K562 (cell line): Measurements from ENCODE around the gene TMEM167B. TPM values are rescaled to one million over a fixed set of nuclear protein-coding genes. Genes with fewer than 3 reads are reported as not detected.
A peak's percentile ranks its signal among the peaks of the same experiment; 100 is the strongest.

ENCODE experiments used
- CBFA2T3 ChIP-seq: fragments of 450-650 bp; IDR thresholded peaks from 2 replicates; pipeline ENCODE4 v1.6.1; 2017
- CHD2 ChIP-seq: IDR thresholded peaks from 2 replicates; pipeline ENCODE4 v1.6.1; 2011; ENCODE audit warnings: low read depth, low read length
- CREM ChIP-seq: IDR thresholded peaks from 2 replicates; pipeline ENCODE4 v1.6.1; 2014; ENCODE audit warnings: antibody characterized with exemption, low read depth
- ESRRA ChIP-seq: fragments of 450-650 bp; IDR thresholded peaks from 2 replicates; pipeline ENCODE4 v1.6.1; 2014; ENCODE audit warnings: low read depth, mild to moderate bottlenecking, moderate library complexity, borderline replicate concordance
- ILK ChIP-seq: fragments of 450-650 bp; IDR thresholded peaks from 2 replicates; pipeline ENCODE4 v1.6.1; 2016; ENCODE audit warnings: missing genetic modification characterization, low read depth, mild to moderate bottlenecking, missing compliant biosample characterization, moderate library complexity, borderline replicate concordance
- PCBP1 ChIP-seq: fragments of 200-400 bp; formaldehyde crosslinking; IDR thresholded peaks from 2 replicates; pipeline ENCODE4 v1.6.1; 2018; ENCODE audit warnings: mild to moderate bottlenecking, low read depth, low read length; ENCODE audit not compliant: poor library complexity, severe bottlenecking
- TAL1 ChIP-seq: fragments of 450-650 bp; IDR thresholded peaks from 2 replicates; pipeline ENCODE4 v1.6.1; 2016; ENCODE audit warnings: mild to moderate bottlenecking
- ZBTB1 ChIP-seq: sonication (generic); formaldehyde crosslinking; IDR thresholded peaks from 2 replicates; pipeline ENCODE4 v1.8.1; 2023; ENCODE audit warnings: missing genetic modification reagents, low read depth, mild to moderate bottlenecking, borderline replicate concordance
- ZNF197 ChIP-seq: fragments of 200-800 bp; sonication (Bioruptor generic); IDR thresholded peaks from 2 replicates; pipeline ENCODE4 v1.6.1; 2016; ENCODE audit warnings: low read depth, missing genetic modification characterization, missing compliant biosample characterization
- ZNF263 ChIP-seq: sonication (generic); formaldehyde crosslinking; IDR thresholded peaks from 2 replicates; pipeline ENCODE4 v1.8.0; 2022; ENCODE audit warnings: mild to moderate bottlenecking, missing genetic modification reagents, borderline replicate concordance
- ZNF444 ChIP-seq: fragments of 250-450 bp; sonication (Bioruptor Pico); IDR thresholded peaks from 2 replicates; pipeline ENCODE4 v1.4.0; 2020; ENCODE audit warnings: mild to moderate bottlenecking, moderate library complexity
- polyA plus RNA-seq, 8 experiments: library from polyadenylated mRNA; depleted of rRNA in 4 of 8; stranded (reverse) in 5 of 8; unstranded in 3 of 8; fragments of >200 nt; fragmentation: Nextera tagmentation in 2 of 8; fragmentation: Illumina TruSeq in 1 of 8; extraction: Ambion mirVana in 2 of 8; extraction: Trizol in 1 of 8; gene quantifications; 2 replicates each; pipeline versions ENCODE4 v1.2.1 to v1.2.3, GENCODE V29; 2011 to 2014; ENCODE audit warnings: inconsistent platforms in 1 of 8, missing spikeins in 1 of 8
- total RNA-seq, 7 experiments: library from RNA; depleted of rRNA in 6 of 7; stranded (reverse); fragments of >200 nt in 6 of 7; fragmentation: Illumina TruSeq in 2 of 7; extraction: Trizol in 2 of 7; gene quantifications; 2 replicates each; pipeline versions ENCODE4 v1.2.1 to v1.2.3, GENCODE V29; 2011 to 2021; ENCODE audit warnings: low replicate concordance in 1 of 7
- TF ChIP-seq, protein P1 (sequence below): IDR thresholded peaks from 2 replicates; pipeline ENCODE4 v1.6.1; 2011; ENCODE audit warnings: borderline replicate concordance, low read depth, mild to moderate bottlenecking, moderate library complexity, low read length; ENCODE audit not compliant: insufficient read depth, poor library complexity, severe bottlenecking
- TF ChIP-seq, protein P2 (sequence below): fragments of 250-450 bp; sonication (Bioruptor Pico); IDR thresholded peaks from 2 replicates; pipeline ENCODE4 v1.4.0; 2020; ENCODE audit warnings: mild to moderate bottlenecking, moderate library complexity
- TF ChIP-seq, protein P3 (sequence below), 2 experiments: fragments of 150-350 bp in 1 of 2; IDR thresholded peaks; 2 replicates each; pipeline ENCODE4 v1.6.1; 2012 to 2016; ENCODE audit warnings: low read depth in 2 of 2, low read length in 2 of 2, mild to moderate bottlenecking in 1 of 2, moderate library complexity in 1 of 2
- TF ChIP-seq, protein P4 (sequence below): fragments of 250-450 bp; sonication (Bioruptor Pico); IDR thresholded peaks from 2 replicates; pipeline ENCODE4 v1.8.0; 2022; ENCODE audit warnings: moderate library complexity, mild to moderate bottlenecking, inconsistent platforms

The TMEM167B gene
- total and polyA plus RNA-seq, 9 of the 15 experiments (the other 6 are each of a cell fraction or from before 2014, with no cell fraction given), result 17.2 to 36.4 (median 32.2) TPM

DNA sequence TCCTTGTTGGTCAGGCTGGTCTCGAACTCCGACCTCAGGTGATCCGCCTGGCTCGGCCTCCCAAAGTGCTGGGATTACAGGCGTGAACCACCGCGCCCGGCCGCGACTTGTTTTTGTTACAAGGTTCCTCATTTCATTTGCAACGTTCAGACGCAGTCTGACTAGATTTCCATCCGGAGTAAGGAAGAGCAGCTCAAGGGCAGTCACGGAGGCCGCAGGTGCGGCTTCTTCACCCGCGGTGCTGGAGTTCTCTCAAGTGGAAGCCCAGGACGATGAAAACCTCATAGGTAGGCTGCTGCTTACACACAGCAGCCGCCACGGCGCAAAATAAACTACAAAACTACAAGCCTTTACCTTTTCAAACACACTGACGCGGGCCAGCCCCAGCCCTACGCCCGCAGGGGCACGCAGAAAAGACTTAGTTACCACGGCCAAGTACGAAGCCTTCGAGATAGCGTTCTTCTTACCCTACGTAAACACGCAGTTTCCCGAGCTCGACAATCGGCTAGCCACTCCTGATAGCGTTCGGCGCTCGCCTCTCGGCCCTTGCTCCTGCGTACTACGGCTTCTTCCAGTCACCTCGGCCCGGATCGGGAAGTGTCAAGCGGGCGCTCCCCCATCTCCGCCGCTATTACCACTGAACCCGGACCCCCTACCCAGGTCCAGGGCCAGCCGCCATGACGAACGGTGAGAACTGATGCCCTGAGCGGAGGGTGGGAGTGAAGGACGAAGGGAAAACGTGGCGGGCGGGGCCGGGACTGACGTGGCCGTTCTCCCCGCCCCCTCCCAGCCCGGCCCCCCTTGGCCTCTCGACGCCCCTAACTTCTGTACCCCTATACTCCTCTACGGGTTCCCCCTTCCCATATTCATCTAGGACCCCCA, at the start of gene TMEM167B (continued):
- TF ChIP-seq, protein P1, sequence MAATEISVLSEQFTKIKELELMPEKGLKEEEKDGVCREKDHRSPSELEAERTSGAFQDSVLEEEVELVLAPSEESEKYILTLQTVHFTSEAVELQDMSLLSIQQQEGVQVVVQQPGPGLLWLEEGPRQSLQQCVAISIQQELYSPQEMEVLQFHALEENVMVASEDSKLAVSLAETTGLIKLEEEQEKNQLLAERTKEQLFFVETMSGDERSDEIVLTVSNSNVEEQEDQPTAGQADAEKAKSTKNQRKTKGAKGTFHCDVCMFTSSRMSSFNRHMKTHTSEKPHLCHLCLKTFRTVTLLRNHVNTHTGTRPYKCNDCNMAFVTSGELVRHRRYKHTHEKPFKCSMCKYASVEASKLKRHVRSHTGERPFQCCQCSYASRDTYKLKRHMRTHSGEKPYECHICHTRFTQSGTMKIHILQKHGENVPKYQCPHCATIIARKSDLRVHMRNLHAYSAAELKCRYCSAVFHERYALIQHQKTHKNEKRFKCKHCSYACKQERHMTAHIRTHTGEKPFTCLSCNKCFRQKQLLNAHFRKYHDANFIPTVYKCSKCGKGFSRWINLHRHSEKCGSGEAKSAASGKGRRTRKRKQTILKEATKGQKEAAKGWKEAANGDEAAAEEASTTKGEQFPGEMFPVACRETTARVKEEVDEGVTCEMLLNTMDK, result peak; percentile 11
- TF ChIP-seq, protein P2, sequence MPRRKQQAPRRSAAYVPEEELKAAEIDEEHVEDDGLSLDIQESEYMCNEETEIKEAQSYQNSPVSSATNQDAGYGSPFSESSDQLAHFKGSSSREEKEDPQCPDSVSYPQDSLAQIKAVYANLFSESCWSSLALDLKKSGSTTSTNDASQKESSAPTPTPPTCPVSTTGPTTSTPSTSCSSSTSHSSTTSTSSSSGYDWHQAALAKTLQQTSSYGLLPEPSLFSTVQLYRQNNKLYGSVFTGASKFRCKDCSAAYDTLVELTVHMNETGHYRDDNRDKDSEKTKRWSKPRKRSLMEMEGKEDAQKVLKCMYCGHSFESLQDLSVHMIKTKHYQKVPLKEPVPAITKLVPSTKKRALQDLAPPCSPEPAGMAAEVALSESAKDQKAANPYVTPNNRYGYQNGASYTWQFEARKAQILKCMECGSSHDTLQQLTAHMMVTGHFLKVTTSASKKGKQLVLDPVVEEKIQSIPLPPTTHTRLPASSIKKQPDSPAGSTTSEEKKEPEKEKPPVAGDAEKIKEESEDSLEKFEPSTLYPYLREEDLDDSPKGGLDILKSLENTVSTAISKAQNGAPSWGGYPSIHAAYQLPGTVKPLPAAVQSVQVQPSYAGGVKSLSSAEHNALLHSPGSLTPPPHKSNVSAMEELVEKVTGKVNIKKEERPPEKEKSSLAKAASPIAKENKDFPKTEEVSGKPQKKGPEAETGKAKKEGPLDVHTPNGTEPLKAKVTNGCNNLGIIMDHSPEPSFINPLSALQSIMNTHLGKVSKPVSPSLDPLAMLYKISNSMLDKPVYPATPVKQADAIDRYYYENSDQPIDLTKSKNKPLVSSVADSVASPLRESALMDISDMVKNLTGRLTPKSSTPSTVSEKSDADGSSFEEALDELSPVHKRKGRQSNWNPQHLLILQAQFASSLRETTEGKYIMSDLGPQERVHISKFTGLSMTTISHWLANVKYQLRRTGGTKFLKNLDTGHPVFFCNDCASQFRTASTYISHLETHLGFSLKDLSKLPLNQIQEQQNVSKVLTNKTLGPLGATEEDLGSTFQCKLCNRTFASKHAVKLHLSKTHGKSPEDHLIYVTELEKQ (CRISPR knock-in tag), result no peak
- TF ChIP-seq ZNF197 (CRISPR knock-in tag) (no peak), TAL1 (no peak), ZNF263 (CRISPR knock-in tag) (peak; percentile 45; the same call in 1 of the 2 replicates), ZNF444 (CRISPR knock-in tag) (no peak), ILK (tag) (no peak), ZBTB1 (CRISPR knock-in tag) (peak; percentile 88), ESRRA (peak; percentile 88), PCBP1 (no peak), CREM (peak; percentile 97), CHD2 (peak; percentile 41; the same call in 1 of the 2 replicates), CBFA2T3 (no peak)
- TF ChIP-seq, protein P3, sequence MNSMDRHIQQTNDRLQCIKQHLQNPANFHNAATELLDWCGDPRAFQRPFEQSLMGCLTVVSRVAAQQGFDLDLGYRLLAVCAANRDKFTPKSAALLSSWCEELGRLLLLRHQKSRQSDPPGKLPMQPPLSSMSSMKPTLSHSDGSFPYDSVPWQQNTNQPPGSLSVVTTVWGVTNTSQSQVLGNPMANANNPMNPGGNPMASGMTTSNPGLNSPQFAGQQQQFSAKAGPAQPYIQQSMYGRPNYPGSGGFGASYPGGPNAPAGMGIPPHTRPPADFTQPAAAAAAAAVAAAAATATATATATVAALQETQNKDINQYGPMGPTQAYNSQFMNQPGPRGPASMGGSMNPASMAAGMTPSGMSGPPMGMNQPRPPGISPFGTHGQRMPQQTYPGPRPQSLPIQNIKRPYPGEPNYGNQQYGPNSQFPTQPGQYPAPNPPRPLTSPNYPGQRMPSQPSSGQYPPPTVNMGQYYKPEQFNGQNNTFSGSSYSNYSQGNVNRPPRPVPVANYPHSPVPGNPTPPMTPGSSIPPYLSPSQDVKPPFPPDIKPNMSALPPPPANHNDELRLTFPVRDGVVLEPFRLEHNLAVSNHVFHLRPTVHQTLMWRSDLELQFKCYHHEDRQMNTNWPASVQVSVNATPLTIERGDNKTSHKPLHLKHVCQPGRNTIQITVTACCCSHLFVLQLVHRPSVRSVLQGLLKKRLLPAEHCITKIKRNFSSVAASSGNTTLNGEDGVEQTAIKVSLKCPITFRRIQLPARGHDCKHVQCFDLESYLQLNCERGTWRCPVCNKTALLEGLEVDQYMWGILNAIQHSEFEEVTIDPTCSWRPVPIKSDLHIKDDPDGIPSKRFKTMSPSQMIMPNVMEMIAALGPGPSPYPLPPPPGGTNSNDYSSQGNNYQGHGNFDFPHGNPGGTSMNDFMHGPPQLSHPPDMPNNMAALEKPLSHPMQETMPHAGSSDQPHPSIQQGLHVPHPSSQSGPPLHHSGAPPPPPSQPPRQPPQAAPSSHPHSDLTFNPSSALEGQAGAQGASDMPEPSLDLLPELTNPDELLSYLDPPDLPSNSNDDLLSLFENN (IDR thresholded peaks at IDR 0.05; ENCODE audit: low read depth in 2 of 2, low read length in 2 of 2), result peak; percentile 78 to 99; a peak in 3 of 4 replicates
- TF ChIP-seq, protein P4, sequence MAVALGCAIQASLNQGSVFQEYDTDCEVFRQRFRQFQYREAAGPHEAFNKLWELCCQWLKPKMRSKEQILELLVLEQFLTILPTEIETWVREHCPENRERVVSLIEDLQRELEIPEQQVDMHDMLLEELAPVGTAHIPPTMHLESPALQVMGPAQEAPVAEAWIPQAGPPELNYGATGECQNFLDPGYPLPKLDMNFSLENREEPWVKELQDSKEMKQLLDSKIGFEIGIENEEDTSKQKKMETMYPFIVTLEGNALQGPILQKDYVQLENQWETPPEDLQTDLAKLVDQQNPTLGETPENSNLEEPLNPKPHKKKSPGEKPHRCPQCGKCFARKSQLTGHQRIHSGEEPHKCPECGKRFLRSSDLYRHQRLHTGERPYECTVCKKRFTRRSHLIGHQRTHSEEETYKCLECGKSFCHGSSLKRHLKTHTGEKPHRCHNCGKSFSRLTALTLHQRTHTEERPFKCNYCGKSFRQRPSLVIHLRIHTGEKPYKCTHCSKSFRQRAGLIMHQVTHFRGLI, result no peak
